Islet of Langerhans (tissue), 1 donor: Measurements from ENCODE around the gene KDM6B.
A peak's percentile ranks its signal among the peaks of the same experiment; 100 is the strongest.

Experiments
- FAIRE-seq: peaks from one replicate; lab custom pipeline; 2011; peaks lifted over from hg19 to GRCh38; lab: Jason Lieb, UNC

Gene KDM6B

DNA sequence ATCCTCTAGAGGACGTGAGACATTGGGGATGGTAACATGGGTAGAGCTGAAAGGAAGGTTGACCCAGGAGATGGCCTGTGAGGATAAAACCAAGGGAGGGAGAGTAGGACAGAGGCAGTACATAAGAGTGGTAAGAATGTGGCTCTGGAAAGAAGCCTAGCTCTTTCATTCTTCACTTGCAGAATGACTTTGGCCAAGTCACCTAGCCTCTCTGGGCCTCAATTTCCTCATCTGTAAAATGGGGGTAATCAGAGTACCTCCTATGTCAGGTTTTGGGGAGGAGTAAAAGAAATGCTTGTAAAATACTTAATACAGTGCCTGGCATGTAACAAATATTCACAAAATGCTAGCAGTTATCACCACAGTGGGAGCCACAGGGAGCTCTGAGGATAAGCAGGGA is 6.9 kb downstream of the KDM6B start:
- no peak for FAIRE-seq

DNA sequence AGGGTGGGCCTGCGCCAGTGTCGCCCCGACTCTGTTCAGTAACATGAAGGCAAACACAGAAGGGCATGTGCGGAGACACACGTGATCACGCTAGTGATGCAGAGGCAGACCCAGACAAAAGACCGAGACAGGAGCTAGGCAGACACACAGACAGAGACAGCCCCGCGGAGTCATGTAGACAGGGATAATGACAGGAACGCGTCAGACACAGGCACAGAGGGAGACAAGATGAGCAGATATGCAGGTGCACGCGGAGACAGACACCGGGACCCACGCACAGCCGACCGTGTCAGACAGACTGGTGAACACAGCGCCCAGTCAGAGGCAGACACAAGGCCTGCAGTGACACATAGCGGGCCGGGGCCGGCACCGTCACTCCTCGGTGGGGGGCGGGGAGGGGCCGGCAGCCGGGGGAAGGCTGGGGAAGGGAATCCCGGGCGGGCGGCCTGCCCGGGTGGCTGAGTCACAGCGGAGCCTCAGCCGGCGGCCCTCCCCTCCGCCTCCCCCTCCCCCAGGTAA is 7.4 kb downstream of the KDM6B start:
- no peak for FAIRE-seq

DNA sequence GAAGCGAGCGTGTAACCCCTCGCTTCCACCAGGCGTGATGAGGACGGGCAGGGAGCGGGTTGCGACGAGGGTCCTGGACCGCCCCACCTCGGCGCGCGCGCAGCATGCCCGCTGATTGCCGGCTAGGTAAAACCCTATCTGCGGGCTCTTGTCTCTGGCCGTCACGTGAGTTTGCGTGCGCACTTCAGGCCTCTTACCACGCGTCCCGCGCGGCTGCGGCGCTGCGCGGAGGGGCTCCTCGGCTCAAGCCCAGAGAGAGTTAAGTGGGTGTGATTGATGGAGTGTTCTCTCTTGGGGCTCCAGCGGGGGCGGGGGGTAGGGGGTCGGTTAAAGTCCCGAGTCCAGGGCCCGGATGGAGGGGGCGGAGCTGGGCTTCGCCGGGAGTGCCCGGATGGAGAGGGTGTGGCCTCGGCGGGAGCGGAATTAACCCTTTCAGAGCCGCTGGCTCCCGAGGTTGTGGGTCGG is 7.9 kb downstream of the KDM6B start:
- no peak for FAIRE-seq

DNA sequence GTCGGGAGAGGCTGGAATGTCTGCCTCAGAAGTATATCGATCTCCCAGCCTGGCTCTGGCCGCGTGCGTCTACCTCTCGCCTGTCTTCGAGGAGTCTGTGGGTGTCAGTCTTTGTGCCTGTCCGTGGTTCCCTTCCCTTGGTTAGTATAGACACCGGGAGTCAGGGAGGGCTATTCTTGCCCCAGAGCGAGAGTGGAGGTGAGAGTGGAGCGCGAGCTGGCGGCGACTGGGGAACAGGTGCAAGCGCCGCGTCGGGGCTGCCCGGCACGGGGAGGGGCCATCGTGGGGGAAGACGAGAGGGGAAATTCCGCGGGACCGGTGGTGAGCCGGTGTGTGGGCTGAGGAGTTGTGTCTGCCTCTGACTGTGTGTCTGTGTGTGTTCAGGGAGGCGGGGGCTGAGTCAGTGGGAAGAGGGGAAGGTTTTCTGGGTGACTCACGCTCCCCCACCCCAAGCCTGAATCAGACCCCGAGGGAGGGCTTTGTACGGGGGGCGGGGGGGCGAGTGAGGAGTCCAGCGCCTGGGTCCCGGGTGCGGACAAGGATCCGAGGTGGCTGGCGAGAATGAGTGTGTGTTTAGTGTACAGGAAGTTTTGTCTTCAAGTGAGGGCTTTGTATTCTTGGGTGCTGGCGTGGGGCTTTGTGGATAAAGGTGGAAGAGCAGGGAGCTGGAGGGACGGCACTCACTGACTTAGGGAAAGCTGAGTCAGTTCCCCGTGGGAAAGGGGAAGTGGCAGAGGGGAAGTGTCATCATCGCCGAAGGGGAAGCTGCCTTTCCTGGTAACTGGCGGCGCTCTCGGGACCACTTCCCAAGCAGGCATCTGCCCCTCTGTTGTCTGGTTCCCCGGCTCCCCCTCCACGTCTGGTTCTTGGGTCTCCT is 8.6 kb downstream of the KDM6B start:
- no peak for FAIRE-seq

DNA sequence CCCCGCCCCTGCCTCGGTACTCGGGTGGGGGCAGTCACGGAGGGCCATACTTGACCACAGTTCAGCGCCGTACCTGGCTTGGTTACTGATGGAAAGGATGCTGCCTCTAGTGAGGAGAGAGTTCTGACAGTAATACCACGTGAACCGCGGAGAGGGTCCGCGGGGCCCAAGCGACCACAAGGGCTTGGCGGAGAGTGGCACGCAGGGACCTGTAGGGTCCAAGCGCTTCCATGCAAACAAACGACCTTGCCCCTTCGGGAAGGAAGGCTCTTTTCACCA is 9.2 kb downstream of the KDM6B start:
- FAIRE-seq: no peak

DNA sequence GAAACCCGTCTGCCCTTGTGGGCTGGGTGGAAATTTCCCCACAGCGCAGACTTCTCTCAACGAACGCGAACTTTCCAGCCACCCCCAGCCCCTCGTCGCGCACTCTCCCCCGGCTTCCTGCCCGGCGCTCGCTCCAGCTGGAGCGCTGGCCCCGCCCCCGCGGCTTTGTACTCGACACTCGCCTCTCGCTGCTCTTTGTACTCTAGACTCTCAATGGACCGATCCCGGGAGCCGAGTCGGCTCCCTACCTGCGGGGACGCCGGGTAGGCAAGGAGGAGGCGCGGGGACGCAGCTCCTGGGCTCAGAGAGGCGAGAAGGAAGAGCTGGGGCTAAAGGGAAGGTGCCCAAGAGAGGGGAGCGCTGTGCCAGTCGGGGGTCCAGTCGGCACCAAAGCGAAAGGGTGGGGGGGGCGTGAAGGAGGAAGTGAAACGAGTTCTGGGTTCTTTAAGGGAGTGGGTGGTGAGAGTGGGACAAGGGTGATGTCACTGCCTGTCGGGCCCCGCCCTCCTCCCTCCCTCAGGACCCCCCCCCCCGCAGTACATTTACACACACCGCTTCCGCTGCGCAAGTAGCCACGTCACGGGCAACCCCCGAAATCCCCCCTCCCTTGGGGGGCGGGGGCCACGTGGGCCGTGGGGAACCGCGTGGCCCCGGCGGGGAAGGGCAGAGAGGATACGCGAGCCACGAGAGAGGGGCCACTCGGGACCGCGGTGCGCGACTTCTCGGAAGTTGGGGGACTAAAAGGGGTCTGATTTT is 9.7 kb downstream of the KDM6B start:
- FAIRE-seq: no peak

DNA sequence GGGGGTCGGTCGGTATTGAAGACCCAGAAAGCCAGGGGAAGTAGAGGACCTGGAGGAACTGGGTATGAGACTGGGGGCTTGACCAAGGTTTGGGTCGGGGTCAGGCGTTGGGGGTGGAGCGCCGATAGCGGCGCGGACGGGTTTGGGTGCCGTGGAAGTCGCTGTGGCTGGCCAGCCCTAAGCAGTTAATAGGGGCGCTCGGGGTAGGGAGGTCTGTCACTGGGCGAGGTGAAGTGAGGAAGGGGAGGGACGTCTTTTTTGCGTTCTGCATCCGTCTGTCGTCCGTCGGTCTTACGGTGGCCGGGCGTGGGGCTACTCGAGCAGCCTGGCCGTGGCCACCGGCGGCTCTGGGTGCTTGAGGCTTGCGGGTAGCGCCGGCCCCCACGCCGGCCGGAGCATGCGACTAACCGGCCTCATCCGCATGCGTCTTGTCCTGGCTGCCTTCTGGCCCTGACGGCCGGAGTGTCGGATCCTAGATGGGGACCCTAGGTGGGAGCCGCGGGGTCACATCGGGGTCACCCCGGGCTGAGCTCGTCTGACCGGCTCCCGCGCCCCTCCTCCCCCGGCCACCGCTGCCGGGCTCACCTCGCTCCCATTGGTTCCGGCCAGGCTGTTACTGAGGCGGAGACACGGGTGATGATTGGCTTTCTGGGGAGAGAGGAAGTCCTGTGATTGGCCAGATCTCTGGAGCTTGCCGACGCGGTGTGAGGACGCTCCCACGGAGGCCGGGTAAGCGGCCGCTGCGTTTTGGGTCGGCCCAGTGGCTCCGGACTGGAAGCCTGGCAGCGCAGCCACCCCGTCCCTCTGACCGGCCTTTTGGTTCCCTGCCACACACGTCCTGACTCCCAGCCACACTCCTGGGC is 10.5 kb downstream of the KDM6B start:
- peak; percentile 79 for FAIRE-seq

DNA sequence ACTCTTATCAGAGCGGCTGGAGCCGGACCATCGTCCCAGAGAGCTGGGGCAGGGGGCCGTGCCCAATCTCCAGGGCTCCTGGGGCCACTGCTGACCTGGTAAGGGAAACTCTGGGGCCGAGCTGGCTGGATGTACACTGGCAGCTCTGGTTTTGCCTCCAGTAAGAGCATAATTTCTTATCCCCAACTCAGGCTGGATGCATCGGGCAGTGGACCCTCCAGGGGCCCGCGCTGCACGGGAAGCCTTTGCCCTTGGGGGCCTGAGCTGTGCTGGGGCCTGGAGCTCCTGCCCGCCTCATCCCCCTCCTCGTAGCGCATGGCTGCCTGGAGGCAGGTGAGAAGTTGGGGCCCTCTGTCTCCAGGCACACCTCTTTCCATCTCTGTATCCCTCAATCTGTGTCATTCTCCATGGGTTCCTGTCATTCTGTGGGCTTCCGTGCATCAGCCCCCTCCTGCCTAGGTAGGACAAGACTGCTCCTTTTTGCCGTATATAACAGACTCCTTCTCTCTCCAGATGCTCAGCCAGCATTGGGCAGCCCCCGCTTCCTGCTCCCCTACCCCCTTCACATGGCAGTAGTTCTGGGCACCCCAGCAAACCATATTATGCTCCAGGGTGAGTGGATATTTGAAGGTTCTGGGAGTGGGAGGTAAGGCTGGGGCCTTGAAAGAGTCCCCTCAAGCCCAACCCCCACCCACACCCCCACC is 11.5 kb downstream of the KDM6B start:
- no peak for FAIRE-seq

DNA sequence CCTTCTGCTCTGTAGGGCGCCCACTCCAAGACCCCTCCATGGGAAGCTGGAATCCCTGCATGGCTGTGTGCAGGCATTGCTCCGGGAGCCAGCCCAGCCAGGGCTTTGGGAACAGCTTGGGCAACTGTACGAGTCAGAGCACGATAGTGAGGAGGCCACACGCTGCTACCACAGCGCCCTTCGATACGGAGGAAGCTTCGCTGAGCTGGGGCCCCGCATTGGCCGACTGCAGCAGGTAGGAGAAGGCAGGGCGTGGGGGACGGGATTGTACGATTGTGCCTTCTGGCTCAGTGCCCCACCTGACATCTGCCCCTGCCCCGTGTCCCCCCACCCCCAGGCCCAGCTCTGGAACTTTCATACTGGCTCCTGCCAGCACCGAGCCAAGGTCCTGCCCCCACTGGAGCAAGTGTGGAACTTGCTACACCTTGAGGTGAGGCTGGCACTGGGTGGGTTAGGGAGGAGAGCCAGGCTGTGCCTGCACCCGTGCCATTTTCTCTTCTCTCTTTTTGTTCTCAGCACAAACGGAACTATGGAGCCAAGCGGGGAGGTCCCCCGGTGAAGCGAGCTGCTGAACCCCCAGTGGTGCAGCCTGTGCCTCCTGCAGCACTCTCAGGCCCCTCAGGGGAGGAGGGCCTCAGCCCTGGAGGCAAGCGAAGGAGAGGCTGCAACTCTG is 12.2 kb downstream of the KDM6B start:
- no peak for FAIRE-seq

DNA sequence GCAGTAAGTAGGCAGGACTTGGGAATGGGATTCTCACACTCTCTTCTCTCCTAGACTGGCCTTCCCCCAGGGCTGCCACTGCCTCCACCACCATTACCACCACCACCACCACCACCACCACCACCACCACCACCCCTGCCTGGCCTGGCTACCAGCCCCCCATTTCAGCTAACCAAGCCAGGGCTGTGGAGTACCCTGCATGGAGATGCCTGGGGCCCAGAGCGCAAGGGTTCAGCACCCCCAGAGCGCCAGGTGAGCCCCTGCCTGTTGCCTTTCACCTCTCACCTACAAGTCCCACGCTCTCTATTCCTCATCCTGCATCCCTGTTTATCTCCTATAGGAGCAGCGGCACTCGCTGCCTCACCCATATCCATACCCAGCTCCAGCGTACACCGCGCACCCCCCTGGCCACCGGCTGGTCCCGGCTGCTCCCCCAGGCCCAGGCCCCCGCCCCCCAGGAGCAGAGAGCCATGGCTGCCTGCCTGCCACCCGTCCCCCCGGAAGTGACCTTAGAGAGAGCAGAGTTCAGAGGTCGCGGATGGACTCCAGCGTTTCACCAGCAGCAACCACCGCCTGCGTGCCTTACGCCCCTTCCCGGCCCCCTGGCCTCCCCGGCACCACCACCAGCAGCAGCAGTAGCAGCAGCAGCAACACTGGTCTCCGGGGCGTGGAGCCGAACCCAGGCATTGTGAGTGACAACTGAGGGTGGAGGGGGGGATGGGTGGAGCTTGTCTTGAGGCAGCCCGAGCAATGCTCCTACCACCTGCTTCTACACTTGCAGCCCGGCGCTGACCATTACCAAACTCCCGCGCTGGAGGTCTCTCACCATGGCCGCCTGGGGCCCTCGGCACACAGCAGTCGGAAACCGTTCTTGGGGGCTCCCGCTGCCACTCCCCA is 13.0 kb downstream of the KDM6B start:
- FAIRE-seq: no peak

DNA sequence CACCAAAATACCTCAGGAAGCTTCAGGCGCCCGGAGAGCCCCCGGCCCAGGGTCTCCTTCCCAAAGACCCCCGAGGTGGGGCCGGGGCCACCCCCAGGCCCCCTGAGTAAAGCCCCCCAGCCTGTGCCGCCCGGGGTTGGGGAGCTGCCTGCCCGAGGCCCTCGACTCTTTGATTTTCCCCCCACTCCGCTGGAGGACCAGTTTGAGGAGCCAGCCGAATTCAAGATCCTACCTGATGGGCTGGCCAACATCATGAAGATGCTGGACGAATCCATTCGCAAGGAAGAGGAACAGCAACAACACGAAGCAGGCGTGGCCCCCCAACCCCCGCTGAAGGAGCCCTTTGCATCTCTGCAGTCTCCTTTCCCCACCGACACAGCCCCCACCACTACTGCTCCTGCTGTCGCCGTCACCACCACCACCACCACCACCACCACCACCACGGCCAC is 14.1 kb downstream of the KDM6B start:
- FAIRE-seq: no peak

DNA sequence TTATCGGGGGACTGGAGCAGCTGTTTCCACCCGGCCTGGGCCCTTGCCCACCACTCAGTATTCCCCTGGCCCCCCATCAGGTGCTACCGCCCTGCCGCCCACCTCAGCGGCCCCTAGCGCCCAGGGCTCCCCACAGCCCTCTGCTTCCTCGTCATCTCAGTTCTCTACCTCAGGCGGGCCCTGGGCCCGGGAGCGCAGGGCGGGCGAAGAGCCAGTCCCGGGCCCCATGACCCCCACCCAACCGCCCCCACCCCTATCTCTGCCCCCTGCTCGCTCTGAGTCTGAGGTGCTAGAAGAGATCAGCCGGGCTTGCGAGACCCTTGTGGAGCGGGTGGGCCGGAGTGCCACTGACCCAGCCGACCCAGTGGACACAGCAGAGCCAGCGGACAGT is 14.7 kb downstream of the KDM6B start:
- no peak for FAIRE-seq

DNA sequence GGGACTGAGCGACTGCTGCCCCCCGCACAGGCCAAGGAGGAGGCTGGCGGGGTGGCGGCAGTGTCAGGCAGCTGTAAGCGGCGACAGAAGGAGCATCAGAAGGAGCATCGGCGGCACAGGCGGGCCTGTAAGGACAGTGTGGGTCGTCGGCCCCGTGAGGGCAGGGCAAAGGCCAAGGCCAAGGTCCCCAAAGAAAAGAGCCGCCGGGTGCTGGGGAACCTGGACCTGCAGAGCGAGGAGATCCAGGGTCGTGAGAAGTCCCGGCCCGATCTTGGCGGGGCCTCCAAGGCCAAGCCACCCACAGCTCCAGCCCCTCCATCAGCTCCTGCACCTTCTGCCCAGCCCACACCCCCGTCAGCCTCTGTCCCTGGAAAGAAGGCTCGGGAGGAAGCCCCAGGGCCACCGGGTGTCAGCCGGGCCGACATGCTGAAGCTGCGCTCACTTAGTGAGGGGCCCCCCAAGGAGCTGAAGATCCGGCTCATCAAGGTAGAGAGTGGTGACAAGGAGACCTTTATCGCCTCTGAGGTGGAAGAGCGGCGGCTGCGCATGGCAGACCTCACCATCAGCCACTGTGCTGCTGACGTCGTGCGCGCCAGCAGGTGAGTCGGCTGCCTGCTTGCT is 15.2 kb downstream of the KDM6B start:
- no peak for FAIRE-seq

DNA sequence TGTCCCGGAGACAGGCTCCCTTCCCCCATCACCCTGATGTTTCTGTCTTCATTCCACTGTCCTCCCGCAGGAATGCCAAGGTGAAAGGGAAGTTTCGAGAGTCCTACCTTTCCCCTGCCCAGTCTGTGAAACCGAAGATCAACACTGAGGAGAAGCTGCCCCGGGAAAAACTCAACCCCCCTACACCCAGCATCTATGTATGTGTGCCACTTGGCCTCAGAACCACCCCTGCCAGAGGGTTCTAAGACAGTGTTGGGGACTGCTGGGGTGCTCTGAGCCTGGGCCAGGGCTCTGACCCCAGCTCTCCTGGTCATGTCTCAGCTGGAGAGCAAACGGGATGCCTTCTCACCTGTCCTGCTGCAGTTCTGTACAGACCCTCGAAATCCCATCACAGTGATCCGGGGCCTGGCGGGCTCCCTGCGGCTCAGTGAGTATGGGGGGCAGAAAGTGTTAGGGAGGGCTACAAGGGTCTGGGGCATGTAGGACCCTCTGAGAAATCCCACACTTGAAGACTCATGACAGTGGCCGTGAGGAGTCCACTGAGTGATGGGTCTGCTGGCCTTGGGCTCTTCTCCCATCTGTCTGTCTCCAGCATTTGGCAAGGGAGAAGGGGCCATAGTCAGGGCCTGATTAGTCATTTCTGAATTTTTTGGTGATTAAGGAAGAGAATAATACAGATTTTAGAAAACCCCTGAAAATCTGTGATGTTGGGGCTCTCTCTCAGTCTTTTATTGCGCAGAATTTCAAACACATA is 15.9 kb downstream of the KDM6B start:
- FAIRE-seq: no peak

DNA sequence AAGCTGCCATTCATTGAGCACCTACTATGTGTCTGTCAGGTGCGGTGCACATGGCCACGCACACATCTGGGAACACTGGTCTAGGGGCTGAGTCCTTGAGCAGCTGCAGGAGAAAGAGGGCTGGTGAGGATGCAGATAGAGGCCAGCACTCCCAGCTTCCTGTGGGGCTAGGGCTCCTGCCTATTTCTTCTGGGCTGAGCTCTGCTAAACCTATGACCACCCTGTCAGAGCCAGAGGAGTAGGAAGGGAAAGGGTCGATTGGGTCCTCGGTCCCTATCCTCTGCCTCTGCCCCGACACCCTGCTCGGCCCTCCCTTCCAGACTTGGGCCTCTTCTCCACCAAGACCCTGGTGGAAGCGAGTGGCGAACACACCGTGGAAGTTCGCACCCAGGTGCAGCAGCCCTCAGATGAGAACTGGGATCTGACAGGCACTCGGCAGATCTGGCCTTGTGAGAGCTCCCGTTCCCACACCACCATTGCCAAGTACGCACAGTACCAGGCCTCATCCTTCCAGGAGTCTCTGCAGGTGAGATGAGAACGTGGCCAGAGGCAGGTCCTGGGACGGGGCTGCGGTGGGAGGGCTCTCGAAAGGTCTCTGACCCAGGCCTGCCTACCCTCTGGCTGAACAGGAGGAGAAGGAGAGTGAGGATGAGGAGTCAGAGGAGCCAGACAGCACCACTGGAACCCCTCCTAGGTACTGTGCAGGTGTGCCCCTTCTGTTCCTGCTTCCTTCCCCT is 16.9 kb downstream of the KDM6B start:
- no peak for FAIRE-seq

DNA sequence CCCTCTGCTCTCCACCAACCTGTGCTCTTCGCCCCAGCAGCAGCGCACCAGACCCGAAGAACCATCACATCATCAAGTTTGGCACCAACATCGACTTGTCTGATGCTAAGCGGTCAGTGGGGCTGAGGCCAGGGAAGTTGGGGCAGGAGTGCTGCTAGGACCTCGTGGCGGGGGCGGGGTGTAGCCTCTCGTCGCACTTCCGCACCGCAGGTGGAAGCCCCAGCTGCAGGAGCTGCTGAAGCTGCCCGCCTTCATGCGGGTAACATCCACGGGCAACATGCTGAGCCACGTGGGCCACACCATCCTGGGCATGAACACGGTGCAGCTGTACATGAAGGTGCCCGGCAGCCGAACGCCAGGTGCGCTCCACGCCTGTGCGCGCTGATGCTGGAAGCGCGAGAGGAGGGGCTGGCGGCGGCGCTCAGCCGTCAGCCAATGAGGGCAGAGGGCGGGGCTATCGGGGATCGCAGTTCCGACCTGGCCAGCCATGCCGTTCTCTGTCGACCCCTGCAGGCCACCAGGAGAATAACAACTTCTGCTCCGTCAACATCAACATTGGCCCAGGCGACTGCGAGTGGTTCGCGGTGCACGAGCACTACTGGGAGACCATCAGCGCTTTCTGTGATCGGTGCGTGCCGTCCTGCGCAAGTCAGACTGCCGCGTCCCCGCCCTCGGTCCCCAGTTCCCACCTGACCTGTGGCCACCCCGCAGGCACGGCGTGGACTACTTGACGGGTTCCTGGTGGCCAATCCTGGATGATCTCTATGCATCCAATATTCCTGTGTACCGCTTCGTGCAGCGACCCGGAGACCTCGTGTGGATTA is 17.6 kb downstream of the KDM6B start:
- no peak for FAIRE-seq

DNA sequence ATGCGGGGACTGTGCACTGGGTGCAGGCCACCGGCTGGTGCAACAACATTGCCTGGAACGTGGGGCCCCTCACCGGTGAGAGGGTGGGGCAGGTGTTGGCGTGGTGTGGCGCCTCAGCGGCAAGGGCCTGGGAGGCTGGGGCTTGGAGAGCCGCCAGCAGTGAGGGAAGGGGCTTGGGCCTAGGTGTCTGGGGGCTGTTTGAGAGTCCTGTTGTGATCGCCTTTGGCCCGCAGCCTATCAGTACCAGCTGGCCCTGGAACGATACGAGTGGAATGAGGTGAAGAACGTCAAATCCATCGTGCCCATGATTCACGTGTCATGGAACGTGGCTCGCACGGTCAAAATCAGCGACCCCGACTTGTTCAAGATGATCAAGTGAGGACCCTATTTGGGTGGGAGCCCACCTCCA is 18.2 kb downstream of the KDM6B start:
- no peak for FAIRE-seq
